B cell (primary cell): ENCODE measurements around the gene CDC42BPB.

Experiments
- CTCF ChIP-seq: fragments of 200-600 bp; IDR thresholded peaks from one replicate; pipeline ENCODE4 v1.8.0; 2022; ENCODE audit warnings: antibody characterized with exemption, mild to moderate bottlenecking
- EZH2 ChIP-seq: IDR thresholded peaks from 2 replicates; pipeline ENCODE4 v1.6.1; 2012; ENCODE audit warnings: borderline replicate concordance, low read depth, mild to moderate bottlenecking, moderate library complexity, low read length; ENCODE audit not compliant: insufficient read depth, poor library complexity, severe bottlenecking

- no peak for TF ChIP-seq CTCF
- TF ChIP-seq EZH2 = no peak
Measured at GRCh38 chr14:102939820-102940561, 117.4 kb downstream of the CDC42BPB start.
